OCI-LY3 (cell line): ENCODE measurements around the gene ST6GALNAC1.
A peak's percentile ranks its signal among the peaks of the same experiment; 100 is the strongest.

Experiments used
- H2AFZ ChIP-seq: fragments of 200-600, 300-600 bp; shearing (Covaris generic); 2 replicates; pipeline ENCODE4 v1.6.0; 2014; ENCODE audit warnings: antibody characterized with exemption, low read depth, low read length
- H3K27ac ChIP-seq: fragments of 200-600, 300-600 bp; sonication (generic); 2 replicates; pipeline ENCODE4 v1.5.1; 2014; ENCODE audit warnings: mild to moderate bottlenecking, low read length, moderate library complexity, mixed read lengths
- H3K27me3 ChIP-seq: fragments of 200-600, 300-600 bp; sonication (generic); 2 replicates; pipeline ENCODE4 v1.6.1; 2014; ENCODE audit warnings: low read depth, low read length, mixed read lengths
- H3K36me3 ChIP-seq: fragments of 200-600, 300-600 bp; sonication (generic); replicated peaks from 2 replicates; pipeline ENCODE3; 2014; ENCODE audit warnings: low read depth, low read length, mixed read lengths
- H3K4me1 ChIP-seq: fragments of 300-600, 200-600 bp; sonication (generic); 2 replicates; pipeline ENCODE4 v1.6.1; 2014; ENCODE audit warnings: low read length, mixed read lengths
- H3K4me2 ChIP-seq: fragments of 200-600, 300-600 bp; sonication (generic); 2 replicates; pipeline ENCODE4 v1.6.1; 2014; ENCODE audit warnings: low read length, mixed read lengths
- H3K4me3 ChIP-seq: fragments of 300-600, 200-600 bp; sonication (generic); 2 replicates; pipeline ENCODE4 v1.5.1; 2014; ENCODE audit warnings: antibody characterized with exemption, mild to moderate bottlenecking, low read length, moderate library complexity
- H3K79me2 ChIP-seq: fragments of 300-600, 200-600 bp; shearing (Covaris generic); 2 replicates; pipeline ENCODE4 v1.6.1; 2014; ENCODE audit warnings: mild to moderate bottlenecking, low read length, mixed read lengths
- H3K9ac ChIP-seq: fragments of 300-600, 200-600 bp; shearing (Covaris generic); 2 replicates; pipeline ENCODE4 v1.6.0; 2014; ENCODE audit warnings: mild to moderate bottlenecking, low read length, moderate library complexity
- H3K9me3 ChIP-seq: fragments of 200-600, 300-600 bp; shearing (Covaris generic); 2 replicates; pipeline ENCODE4 v1.6.1; 2014; ENCODE audit warnings: low read length, mixed read lengths; ENCODE audit not compliant: insufficient read depth
- H4K20me1 ChIP-seq: fragments of 200-600, 300-600 bp; sonication (generic); 2 replicates; pipeline ENCODE4 v1.6.1; 2016; ENCODE audit warnings: low read length, mixed read lengths; ENCODE audit not compliant: insufficient read depth
- EZH2phosphoT487 ChIP-seq: fragments of 200-600 bp; shearing (Covaris generic); IDR thresholded peaks from 2 replicates; pipeline ENCODE4 v1.6.1; 2018; ENCODE audit warnings: antibody characterized with exemption, mixed run types, low read depth
- TF ChIP-seq, protein P1 (sequence below): fragments of 200-600, 300-600 bp; sonication (generic); IDR thresholded peaks from 2 replicates; pipeline ENCODE4 v1.5.1; 2014; ENCODE audit warnings: antibody characterized with exemption, low read length, low read depth

The ST6GALNAC1 gene

DNA sequence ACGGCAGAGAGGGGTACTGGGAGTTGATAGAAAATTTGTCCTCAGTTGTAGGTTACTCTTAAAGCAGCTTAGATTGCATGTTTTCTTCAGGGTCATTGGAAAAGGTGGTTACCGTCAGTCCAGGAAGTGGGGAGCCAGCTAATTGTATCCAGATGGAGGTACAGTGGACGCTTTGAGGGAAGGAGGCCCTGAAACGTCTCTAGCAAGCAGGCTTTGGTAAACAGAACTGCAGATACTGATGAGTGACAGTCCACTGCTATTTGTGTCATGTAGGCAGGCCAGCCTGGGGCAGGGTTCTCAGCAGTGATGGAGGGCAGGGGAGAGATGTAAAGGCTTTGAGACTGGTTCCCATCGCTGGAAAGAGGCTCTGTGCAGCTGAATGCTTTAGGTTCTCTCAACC lies 30.2 kb upstream of the ST6GALNAC1 start:
- Histone ChIP-seq H3K4me2 (no peak overlapping the region), H3K36me3 (no peaks in the 10 kb centered on the region), H3K27ac (no peak overlapping the region), H2AFZ (no peak overlapping the region), H3K4me1 (peaks cover 18% of the 10 kb centered on the region), H3K79me2 (0 out of 2 replicates have a peak, but pooled peaks cover 2% of the 10 kb centered on the region), H3K9me3 (no peaks in the 10 kb centered on the region), H4K20me1 (no peaks in the 10 kb centered on the region), H3K9ac (no peak overlapping the region), H3K27me3 (no peaks in the 10 kb centered on the region), H3K4me3 (no peak overlapping the region)
- TF ChIP-seq EZH2phosphoT487, result no peak
- TF ChIP-seq, protein P1, sequence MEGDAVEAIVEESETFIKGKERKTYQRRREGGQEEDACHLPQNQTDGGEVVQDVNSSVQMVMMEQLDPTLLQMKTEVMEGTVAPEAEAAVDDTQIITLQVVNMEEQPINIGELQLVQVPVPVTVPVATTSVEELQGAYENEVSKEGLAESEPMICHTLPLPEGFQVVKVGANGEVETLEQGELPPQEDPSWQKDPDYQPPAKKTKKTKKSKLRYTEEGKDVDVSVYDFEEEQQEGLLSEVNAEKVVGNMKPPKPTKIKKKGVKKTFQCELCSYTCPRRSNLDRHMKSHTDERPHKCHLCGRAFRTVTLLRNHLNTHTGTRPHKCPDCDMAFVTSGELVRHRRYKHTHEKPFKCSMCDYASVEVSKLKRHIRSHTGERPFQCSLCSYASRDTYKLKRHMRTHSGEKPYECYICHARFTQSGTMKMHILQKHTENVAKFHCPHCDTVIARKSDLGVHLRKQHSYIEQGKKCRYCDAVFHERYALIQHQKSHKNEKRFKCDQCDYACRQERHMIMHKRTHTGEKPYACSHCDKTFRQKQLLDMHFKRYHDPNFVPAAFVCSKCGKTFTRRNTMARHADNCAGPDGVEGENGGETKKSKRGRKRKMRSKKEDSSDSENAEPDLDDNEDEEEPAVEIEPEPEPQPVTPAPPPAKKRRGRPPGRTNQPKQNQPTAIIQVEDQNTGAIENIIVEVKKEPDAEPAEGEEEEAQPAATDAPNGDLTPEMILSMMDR, result no peak

DNA sequence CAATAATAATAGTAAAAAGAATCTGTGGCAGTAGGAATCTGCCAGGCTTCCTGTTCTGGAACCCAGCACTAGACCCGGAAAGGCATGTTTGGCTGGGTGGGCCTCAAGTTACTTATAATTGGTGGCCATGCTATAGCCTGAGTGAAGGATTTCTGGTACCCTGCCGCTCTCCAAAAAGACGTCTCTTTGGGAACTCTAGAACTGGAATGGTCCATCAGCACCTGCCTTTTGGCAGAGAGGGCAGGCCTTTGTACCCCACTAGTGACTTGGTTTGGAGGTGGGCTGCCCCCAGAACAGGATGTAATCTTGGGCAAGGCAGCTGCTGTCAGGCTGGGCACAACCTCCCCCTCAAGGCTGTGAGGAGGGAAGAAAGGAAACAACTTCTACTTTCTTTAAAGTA lies 29.3 kb upstream of the ST6GALNAC1 start:
- Histone ChIP-seq H3K79me2 (0 out of 2 replicates have a peak, but pooled peaks cover 2% of the 10 kb centered on the region), H3K36me3 (no peaks in the 10 kb centered on the region), H2AFZ (no peak overlapping the region), H3K4me2 (peak overlapping the region; percentile 99), H3K4me3 (no peak overlapping the region), H3K9me3 (no peaks in the 10 kb centered on the region), H3K4me1 (peaks cover 18% of the 10 kb centered on the region), H4K20me1 (no peaks in the 10 kb centered on the region), H3K9ac (no peak overlapping the region), H3K27ac (no peak overlapping the region), H3K27me3 (no peaks in the 10 kb centered on the region)
- TF ChIP-seq, protein P1, result no peak
- no peak for TF ChIP-seq EZH2phosphoT487

- Histone ChIP-seq H3K4me3 (peak overlapping the region; percentile 90), H3K27me3 (0 out of 2 replicates have a peak, but pooled peaks cover 3% of the 10 kb centered on the region), H2AFZ (peak overlapping the region; percentile 88), H3K27ac (peak overlapping the region; percentile 50), H3K4me2 (peak overlapping the region; percentile 99), H3K9ac (peak overlapping the region; percentile 95), H3K4me1 (peaks cover 18% of the 10 kb centered on the region), H3K9me3 (no peaks in the 10 kb centered on the region), H3K36me3 (no peaks in the 10 kb centered on the region), H3K79me2 (0 out of 2 replicates have a peak, but pooled peaks cover 2% of the 10 kb centered on the region), H4K20me1 (no peaks in the 10 kb centered on the region)
- TF ChIP-seq EZH2phosphoT487, result no peak
- TF ChIP-seq, protein P1, result no peak
Measured at GRCh38 chr17:76672270-76672851, 28.8 kb upstream of the ST6GALNAC1 start.

GRCh38 chr17:76671912-76672262 lies 28.3 kb upstream of the ST6GALNAC1 start:
- H2AFZ ChIP-seq, result peak overlapping the region; percentile 88
- H3K9ac ChIP-seq, result peak overlapping the region; percentile 95
- peak overlapping the region; percentile 99 for H3K4me2 ChIP-seq
- 0 out of 2 replicates have a peak, but pooled peaks cover 2% of the 10 kb centered on the region for H3K79me2 ChIP-seq
- peak overlapping the region; percentile 90 for H3K4me3 ChIP-seq
- H3K27me3 ChIP-seq, result 0 out of 2 replicates have a peak, but pooled peaks cover 6% of the 10 kb centered on the region
- H3K9me3 ChIP-seq, result no peaks in the 10 kb centered on the region
- TF ChIP-seq EZH2phosphoT487, result no peak
- TF ChIP-seq, protein P1, result no peak
- peak overlapping the region; percentile 50 for H3K27ac ChIP-seq
- H3K36me3 ChIP-seq, result no peaks in the 10 kb centered on the region
- H3K4me1 ChIP-seq, result peaks cover 18% of the 10 kb centered on the region
- H4K20me1 ChIP-seq, result no peaks in the 10 kb centered on the region
